Muscle layer of duodenum (tissue), 2 donors: Measurements from ENCODE around the gene SEMG2.

ENCODE experiments used
- H3K27ac ChIP-seq: one replicate; pipeline ENCODE4 v1.7.0; 2013; ENCODE audit warnings: mild to moderate bottlenecking, low read length
- H3K27me3 ChIP-seq: one replicate; pipeline ENCODE4 v1.7.0; 2013; ENCODE audit warnings: low read depth, mild to moderate bottlenecking, control low read depth, low read length
- H3K36me3 ChIP-seq, 2 donors: one replicate each; pipeline ENCODE4 v1.7.0; 2013; ENCODE audit warnings: low read length in 2 of 2, control low read depth in 1 of 2, mild to moderate bottlenecking in 1 of 2; ENCODE audit not compliant: insufficient read depth in 2 of 2, control insufficient read depth in 1 of 2
- H3K4me1 ChIP-seq, 2 donors: one replicate each; pipeline ENCODE4 v1.7.0; 2013; ENCODE audit warnings: low read length in 2 of 2, mild to moderate bottlenecking in 2 of 2, control low read depth in 1 of 2, moderate library complexity in 1 of 2; ENCODE audit not compliant: insufficient read depth in 2 of 2, control insufficient read depth in 1 of 2
- H3K4me3 ChIP-seq, 2 donors: one replicate each; pipeline ENCODE4 v1.7.0; 2013; ENCODE audit warnings: low read length in 2 of 2, low read depth in 1 of 2, mild to moderate bottlenecking in 1 of 2
- H3K9me3 ChIP-seq, 2 donors: one replicate each; pipeline ENCODE4 v1.7.0; 2013; ENCODE audit warnings: low read length in 2 of 2, control low read depth in 1 of 2, mild to moderate bottlenecking in 1 of 2; ENCODE audit not compliant: control insufficient read depth in 1 of 2
- donor health status: healthy.

The SEMG2 gene

DNA sequence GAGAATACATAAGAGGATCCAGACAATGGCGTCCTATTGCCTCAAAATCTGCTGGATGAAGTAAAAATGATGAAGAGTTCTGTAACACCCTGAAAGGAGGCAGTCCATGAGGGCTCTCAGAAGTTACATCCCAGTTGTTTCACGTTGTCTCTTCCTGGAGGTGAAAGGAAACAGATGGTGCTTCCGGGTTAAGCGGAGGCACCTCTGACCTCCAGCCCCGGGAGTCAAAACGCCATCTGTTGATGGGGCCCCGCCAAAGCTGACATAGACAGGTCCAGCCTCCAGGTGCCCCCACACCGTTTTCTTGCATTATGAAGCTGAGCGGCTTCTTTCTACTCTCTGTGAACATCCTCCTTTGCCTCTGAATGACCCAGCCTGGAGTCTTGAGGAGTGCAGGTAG, 9.5 kb downstream of the SEMG2 start:
- Histone ChIP-seq H3K9me3 (peaks cover 0 to 6% of the 10 kb centered on the region in 2 donors), H3K4me3 (no peak overlapping the region), H3K36me3 (no peaks in the 10 kb centered on the region), H3K27me3 (no peaks in the 10 kb centered on the region), H3K4me1 (no peaks in the 10 kb centered on the region), H3K27ac (no peak overlapping the region)

DNA sequence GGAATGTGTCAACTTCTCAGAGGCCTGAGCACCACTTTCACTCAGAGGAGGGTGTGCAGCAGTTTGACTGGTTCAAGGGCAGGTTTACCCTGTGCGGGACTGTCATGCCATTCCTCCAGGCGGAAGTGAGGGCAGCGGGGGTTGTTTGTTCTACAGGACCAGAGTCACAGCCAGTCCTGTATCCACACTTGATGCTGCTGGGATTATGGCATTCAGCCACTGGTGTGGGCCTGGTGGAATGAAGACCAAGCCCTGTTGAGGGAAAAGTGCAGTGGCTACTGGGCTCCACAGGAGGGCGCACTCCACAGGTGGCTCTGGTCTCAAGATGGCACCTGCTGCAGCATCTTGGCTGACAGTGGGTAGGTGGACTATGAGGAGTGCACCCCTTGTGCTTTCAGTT, 14.8 kb downstream of the SEMG2 start:
- no peaks in the 10 kb centered on the region for H3K36me3 ChIP-seq

DNA sequence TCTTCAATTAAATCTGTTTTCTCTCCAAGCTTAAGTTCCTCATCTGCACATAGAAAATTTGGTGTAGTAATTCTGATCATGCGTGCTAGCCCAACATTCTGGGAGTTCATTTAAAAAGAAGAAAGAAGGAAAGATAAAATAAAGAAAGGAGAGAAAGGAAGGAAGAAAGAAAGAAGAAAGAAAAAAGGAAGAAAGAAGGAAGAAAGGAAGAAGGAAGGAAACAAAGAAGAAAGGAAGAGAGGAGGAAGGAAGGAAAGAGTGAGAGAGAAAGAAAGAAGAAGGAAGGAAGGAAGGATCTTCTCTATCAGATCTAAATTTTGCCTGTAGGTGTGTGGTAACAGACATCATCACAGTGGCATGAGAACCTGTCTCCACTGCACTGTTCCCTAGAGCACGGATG, 17.0 kb downstream of the SEMG2 start:
- Histone ChIP-seq H3K9me3 (peaks cover 0 to 12% of the 10 kb centered on the region in 2 donors), H3K27me3 (no peaks in the 10 kb centered on the region)

More for the DNA sequence above, 14.8 kb downstream of the SEMG2 start:
- H3K27me3 ChIP-seq: no peaks in the 10 kb centered on the region
- H3K27ac ChIP-seq: no peak overlapping the region
- peaks cover 0 to 12% of the 10 kb centered on the region in 2 donors for H3K9me3 ChIP-seq
- H3K4me3 ChIP-seq: no peak overlapping the region
- no peaks in the 10 kb centered on the region for H3K4me1 ChIP-seq

DNA sequence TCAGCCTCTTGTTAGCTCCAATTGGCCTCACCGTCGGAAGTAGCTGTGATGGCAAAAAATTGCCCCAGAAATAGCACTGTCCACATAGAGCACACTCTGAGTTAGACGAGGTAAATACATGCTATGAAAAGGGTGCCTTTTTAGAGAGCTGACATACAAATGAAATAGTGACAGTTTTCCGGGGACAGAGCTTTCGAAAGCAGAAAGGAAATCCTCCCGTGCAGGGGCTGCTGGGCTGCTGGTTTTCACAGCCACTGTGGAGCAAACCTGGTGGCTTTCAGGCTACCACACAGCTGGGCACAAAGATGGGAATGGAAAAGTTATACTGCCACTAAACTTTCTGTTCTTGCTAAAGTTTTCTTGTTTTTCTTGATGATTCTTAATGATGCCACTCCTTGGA, 24.9 kb downstream of the SEMG2 start:
- no peaks in the 10 kb centered on the region for H3K4me1 ChIP-seq
- H3K36me3 ChIP-seq: no peaks in the 10 kb centered on the region
- H3K27ac ChIP-seq: no peak overlapping the region
- no peaks in the 10 kb centered on the region for H3K27me3 ChIP-seq
- no peak overlapping the region for H3K4me3 ChIP-seq
- no peaks in the 10 kb centered on the region for H3K9me3 ChIP-seq

More for the DNA sequence above, 17.0 kb downstream of the SEMG2 start:
- Histone ChIP-seq H3K36me3 (no peaks in the 10 kb centered on the region), H3K27ac (no peak overlapping the region), H3K4me1 (no peaks in the 10 kb centered on the region), H3K4me3 (no peak overlapping the region)

DNA sequence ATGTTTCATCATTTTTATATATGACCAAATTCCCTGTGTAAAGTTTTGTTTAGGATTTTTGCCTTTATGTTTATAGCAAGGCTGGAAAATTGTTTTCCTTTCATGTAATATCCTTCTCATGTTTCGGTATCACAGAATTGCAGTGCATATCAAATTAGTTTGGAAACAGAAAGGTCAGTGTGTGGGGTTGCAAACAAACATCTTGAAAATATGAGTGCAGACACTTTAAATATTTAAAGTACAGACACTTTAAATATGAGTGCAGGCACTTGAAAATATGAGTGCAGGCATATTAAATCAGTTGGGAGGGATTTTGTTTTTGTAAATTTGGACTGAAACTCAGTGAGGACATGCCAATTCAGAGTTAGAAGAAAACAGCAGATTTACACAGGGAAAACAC, 26.7 kb downstream of the SEMG2 start:
- Histone ChIP-seq H3K36me3 (no peaks in the 10 kb centered on the region), H3K27ac (no peak overlapping the region), H3K9me3 (no peaks in the 10 kb centered on the region), H3K4me1 (no peaks in the 10 kb centered on the region), H3K27me3 (no peaks in the 10 kb centered on the region), H3K4me3 (no peak overlapping the region)

DNA sequence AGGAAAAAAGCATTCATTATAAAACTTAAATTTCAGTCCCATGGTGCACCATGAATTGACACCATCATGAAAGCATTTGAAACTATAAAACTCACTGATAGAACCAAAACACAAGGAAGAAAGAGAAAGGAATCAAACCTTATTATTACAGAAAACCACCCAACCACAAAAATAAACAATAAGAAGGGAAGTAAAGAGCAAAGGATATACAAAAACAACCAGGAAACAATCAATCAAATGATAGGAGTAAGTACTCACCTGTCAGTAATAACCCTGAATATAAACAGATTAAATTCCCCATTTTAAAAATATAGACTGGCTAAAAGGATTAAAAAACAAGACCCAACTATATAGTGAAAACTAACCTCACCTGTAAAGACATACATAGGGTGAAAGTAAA, 27.4 kb downstream of the SEMG2 start:
- H3K36me3 ChIP-seq: no peaks in the 10 kb centered on the region
- H3K9me3 ChIP-seq: no peaks in the 10 kb centered on the region
- no peaks in the 10 kb centered on the region for H3K27me3 ChIP-seq
- no peak overlapping the region for H3K27ac ChIP-seq
- H3K4me3 ChIP-seq: no peak overlapping the region
- H3K4me1 ChIP-seq: peaks cover 0 to under 1% of the 10 kb centered on the region in 2 donors

DNA sequence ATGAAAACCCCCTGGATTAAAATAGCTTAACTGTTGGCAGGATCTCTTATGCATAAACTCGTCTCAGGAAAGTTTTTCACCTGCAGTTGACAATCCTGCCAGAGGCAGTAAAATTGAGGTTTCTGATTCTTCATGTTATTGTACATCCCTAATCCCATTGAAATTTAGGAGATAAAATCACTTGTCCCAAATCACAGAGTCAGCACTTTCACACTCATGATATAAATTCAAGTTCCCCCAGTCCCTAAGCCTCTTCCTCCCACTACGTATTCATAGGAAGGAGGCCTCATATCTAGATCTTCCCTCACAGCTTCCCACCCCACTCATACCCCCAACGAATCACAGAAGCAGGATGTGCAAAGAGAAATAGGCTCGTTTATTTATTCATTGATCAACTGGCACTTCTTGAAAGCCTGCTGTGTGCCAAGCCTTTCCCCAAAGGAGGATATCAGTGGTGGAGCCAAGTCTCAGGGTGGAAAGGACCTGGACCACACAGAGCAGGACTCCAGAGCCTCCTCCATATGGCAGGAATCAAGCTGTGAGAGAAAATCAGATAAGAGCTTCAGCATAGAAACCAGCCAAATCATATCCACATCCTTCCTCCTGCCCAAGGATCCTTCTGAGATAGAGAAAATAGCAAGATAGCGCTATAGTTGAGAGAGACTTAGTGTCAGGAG, 30.8 kb downstream of the SEMG2 start:
- Histone ChIP-seq H3K4me1 (peaks cover 8 to 10% of the 10 kb centered on the region in 2 donors), H3K27me3 (no peaks in the 10 kb centered on the region), H3K36me3 (no peaks in the 10 kb centered on the region), H3K27ac (no peak overlapping the region), H3K4me3 (no peak overlapping the region), H3K9me3 (no peaks in the 10 kb centered on the region)

DNA sequence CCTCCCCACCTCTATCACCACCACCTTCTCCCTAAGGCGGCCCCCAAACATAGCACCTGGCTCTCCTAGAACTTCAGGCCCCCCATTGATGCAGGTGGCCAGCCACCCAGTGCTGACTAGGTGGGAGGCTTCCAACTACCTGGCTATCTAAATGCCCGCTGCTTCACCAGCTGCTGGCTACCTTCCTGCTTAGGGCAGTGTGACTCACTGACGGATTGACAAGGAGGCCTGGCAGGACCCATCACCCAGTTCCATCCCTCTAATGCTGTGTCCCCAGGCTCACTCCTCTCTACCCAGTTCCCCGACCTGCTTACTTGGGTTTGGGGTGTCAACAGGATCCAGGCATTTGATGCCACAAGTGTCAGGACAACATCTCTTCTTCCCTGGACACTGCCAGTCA, 32.1 kb downstream of the SEMG2 start:
- H3K4me3 ChIP-seq: no peak overlapping the region
- H3K27me3 ChIP-seq: no peaks in the 10 kb centered on the region
- H3K9me3 ChIP-seq: no peaks in the 10 kb centered on the region
- H3K36me3 ChIP-seq: no peaks in the 10 kb centered on the region
- peaks cover 8 to 10% of the 10 kb centered on the region in 2 donors for H3K4me1 ChIP-seq
- H3K27ac ChIP-seq: no peak overlapping the region

DNA sequence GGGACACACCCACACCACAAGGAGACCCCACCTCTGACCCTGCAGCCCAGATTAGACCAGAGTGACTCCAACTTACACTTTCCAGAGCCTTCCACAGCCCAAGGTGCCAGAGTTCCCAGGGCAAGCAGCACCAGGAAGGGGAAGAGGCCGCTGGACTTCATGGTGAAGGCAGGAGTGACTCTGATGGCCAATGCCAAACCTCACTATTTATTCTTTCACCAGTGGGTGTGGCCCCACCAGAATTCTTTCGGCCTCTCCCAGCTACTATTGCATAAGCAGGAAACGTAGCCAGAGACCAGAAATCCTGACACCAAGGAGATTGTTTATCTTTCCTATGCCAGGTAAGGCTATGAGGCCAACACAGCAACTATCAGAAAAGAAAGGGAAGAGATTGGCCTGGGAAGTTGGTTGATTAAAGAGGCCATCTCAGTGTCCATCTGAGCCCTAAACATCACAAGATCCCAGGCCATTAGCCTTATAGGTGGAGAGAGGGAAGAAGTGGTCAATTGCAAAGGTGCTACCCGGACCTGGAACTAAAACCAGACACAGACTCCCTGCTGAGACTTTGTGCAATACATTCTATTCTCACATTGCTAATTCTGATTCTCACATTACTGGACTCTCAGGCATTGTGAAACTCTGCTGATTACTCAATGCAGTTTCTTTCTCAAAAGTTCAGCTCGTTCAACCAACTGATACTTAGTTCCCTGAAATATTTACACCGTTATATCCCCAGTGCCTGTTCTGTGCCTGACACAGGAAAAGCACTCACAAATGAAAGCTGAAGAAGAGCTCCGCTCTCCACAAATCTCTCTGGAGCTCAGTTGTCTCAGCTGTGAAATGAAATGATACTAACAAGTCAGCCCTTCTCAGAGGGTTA, 33.5 kb downstream of the SEMG2 start, which contains the start of gene SLPI:
Gene SLPI, minus strand, starts transcription at position 182 of the 880 bp plus-strand sequence. Its CDS starts 21 bp downstream, at position 161.
- H3K36me3 ChIP-seq: no peaks in the 10 kb centered on the region
- no peaks in the 10 kb centered on the region for H3K27me3 ChIP-seq
- H3K27ac ChIP-seq: no peak within 1 kb of the TSS
- H3K4me1 ChIP-seq: peaks cover 8 to 10% of the 10 kb centered on the region in 2 donors
- H3K9me3 ChIP-seq: no peaks in the 10 kb centered on the region
- H3K4me3 ChIP-seq: no peak within 1 kb of the TSS

DNA sequence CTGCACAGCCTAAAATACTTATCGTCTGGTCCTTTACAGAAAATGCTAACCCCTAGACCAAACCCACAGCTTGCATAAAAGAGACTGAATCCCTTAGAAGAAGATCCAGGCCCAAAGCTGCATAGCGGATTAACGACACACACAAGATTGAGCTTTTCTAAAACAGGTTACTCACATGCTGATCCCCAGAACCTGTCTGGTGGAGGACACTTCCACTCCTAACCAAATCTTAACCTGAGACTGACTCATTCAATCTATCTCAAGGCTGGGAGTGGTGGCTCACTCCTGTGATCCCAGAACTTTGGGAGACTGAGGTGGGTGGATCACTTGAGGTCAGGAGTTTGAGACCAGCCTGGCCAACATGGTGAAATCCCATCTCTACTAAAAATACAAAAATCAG, 36.0 kb downstream of the SEMG2 start:
- Histone ChIP-seq H3K36me3 (no peaks in the 10 kb centered on the region), H3K27me3 (no peaks in the 10 kb centered on the region), H3K4me1 (peaks cover 8 to 10% of the 10 kb centered on the region in 2 donors), H3K4me3 (no peak overlapping the region), H3K27ac (no peak overlapping the region), H3K9me3 (no peaks in the 10 kb centered on the region)

DNA sequence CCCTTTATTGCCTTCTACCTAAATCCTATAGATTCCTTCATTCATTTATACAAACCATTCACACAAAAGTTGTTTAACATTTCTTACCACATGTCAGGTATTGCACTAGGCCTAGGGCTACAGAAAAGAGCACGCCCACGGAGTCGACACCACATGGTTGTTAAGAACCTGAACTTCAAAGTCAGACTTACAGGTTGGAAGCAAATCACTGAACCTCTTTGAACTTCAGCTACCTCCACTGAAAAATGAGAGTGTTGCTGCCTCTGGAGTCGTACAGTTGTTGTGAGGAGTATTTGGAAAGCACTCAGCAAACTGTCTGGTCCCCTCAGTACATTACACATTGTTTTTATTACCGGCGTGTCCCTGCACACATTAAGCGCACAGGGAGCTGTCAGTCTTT, 36.5 kb downstream of the SEMG2 start:
- H3K27me3 ChIP-seq: no peaks in the 10 kb centered on the region
- H3K4me3 ChIP-seq: no peak overlapping the region
- no peak overlapping the region for H3K27ac ChIP-seq
- H3K9me3 ChIP-seq: no peaks in the 10 kb centered on the region
- H3K4me1 ChIP-seq: peaks cover 8 to 10% of the 10 kb centered on the region in 2 donors
- H3K36me3 ChIP-seq: no peaks in the 10 kb centered on the region
